ENCODE results near the gene SYNGR4.
"Not testable (repeated sequence)": the region's sequence is repeated elsewhere in the genome, so short reads cannot be mapped to it uniquely, and the experiment has no call there.

The SYNGR4 gene

GRCh38 chr19:48371771-48372170 lies 7.6 kb downstream of the SYNGR4 start:
- DNase-seq (ENCODE audit: low spot score), result not testable (repeated sequence)

- no peak for DNase-seq (ENCODE audit: low spot score)
Measured at GRCh38 chr19:48372904-48373303, 8.7 kb downstream of the SYNGR4 start.

DNA sequence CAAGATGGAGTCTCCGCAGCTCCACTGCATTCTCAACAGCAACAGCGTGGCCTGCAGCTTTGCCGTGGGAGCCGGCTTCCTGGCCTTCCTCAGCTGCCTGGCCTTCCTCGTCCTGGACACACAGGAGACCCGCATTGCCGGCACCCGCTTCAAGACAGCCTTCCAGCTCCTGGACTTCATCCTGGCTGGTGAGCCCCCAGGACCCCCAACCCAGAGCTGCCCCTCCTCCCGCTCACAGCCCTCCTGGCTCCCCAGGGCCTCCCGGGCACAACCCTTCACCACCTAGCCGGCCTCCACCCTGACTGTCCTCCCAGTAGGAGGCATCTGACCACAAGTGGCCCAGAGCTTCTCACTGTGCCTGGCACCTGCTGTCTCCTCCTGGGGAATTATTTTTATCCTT lies 9.4 kb downstream of the SYNGR4 start:
- DNase-seq (ENCODE audit: low spot score), result no peak

DNA sequence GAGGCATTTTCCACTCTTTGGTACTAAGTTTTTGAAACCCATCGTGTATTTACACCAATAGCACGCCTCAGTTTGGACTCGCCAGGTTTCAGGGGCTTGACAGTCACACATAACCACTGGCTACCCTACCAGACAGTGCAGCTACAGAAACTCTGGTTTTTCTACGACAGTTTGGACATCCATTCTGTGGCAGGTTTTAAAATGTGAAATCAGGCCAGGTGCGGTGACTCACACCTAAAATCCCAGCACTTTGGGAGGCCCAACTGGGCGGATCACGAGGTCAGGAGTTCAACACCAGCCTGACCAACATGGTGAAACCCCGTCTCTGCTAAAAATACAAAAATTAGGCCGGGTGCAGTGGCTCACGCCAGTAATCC lies 14.0 kb downstream of the SYNGR4 start:
- no peak for DNase-seq (ENCODE audit: low spot score)

GRCh38 chr19:48379058-48379457 lies 14.9 kb downstream of the SYNGR4 start:
- no peak for DNase-seq (ENCODE audit: low spot score)

DNA sequence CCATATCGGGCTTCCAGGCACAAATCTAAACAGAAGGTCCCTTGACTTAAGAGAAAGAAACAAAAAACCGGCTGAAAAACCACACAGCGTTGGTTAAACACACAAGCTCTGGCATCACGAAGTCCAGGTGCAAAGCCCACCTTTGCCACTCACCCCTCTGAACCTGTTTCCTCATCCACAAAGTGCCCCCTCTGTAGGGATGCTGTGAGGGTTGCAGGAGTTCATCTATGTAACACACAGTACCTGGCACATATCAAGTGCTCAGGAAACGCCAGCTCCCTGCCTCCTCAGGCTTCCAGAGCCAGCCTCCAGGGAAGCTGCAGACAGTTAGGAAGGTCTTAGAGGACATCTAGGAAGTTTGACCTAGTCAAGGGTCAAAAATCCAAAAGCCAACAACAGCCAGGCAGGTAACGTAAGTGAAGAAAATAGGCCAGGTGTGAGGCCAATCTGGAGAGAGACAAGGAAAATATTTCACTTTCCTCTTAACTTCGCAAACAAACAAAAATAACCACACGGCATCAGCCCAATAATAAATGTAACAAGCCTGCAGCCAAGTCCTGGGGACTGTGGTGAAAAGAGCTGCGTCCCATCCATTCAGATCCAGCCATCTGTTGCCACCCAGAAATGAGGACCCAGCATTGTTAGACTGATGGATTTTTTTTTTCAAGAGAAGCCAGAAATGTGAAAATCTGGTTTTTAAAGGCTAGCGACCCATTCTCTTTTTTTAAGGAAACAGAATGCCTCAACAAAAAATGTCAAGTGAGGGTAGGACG lies 17.2 kb downstream of the SYNGR4 start:
- no peak for DNase-seq (ENCODE audit: low spot score)

DNA sequence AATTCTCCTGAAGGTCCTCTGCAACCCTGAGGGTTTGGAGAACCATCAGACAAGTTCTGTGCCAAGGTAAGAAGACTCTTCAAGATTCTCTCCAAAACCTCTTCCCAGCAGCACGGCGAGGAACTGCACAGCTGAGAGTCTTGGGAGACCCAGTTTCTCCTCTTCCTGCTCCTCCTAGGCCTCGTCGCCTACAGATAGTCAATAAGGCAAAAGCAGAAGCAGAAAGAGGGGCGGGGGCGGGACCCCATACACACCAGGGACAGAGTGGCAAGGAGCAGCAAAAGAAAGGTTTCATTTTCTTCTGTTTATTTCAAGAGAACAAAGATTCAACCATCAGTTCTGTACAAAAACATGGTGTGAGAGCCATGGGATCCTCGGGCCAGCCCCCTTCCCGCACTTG lies 18.1 kb downstream of the SYNGR4 start:
- no peak for DNase-seq (ENCODE audit: low spot score)

DNA sequence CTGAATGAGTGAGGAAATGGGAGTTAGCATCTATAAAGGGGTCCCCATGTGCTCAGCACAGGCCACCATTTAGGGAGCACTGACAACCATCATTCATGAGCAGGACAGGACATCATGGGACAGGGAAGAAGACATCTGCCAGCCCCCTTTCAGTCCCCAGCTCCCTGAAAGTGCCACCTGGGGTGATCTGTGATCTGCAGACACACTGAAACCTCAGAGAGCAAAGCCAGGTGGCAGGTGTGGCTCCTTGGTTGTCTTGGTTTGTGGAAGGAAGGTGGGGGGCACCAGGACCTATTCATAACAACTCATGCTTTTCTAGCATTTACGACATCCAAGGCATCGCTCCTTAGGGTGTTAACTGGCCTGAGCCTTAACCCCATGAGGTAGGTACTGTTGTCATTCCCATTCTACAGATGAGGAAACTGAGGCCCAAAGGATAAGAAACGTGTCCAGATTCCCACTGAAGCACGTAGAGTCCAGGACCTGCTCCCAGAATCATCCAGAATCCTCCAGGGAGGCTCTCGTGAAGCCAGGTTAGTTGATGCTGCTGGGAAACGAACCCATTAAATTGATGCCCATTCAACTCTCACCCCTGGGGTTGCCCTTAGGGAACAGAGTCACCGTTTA lies 21.4 kb downstream of the SYNGR4 start:
- no peak for DNase-seq (ENCODE audit: low spot score)

- no peak for DNase-seq (ENCODE audit: low spot score)
Measured at GRCh38 chr19:48386981-48387380, 22.8 kb downstream of the SYNGR4 start.

DNA sequence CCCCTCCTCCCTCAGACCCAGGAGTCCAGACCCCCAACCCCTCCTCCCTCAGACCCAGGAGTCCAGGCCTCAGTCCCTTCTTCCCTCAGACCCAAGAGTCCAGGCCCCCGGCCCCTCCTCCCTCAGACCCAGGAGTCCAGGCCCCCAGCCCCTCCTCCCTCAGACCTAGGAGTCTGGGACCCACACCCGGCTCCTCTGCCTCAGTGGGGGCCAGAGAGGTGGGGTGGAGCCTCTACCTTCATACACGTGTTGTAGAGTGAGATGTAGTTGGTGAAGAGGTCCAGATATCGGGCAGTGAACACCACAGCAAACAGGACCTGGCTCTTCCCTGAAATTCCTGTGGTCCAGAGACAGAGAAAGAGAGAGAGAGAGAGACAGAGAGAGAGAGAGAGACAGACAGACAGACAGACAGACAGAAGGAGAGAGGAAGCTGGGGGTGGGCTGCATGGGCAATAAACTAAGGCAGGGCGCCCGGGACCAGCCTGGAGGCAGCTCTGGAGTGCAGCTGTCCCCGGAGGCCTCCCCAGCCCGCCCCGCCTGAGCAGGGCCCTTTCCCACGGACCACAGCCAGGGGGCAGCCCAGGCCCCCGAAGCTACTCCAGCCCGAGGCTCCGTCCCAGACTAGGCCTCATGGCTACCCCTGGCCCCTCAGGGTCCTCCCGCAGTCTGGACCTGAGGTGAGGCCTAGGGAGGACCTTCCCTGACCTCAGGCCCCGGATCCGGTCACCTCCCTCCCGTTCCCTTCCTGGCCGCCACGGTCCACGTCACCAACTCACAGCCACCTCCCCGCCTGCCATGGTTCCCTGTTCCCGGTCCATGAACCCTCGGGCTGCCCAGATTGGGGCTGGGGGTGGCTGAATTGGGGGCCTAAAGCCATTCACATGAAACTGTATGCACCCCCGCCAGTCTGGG lies 26.3 kb downstream of the SYNGR4 start:
- peak; percentile 81 for DNase-seq (ENCODE audit: low spot score)

DNA sequence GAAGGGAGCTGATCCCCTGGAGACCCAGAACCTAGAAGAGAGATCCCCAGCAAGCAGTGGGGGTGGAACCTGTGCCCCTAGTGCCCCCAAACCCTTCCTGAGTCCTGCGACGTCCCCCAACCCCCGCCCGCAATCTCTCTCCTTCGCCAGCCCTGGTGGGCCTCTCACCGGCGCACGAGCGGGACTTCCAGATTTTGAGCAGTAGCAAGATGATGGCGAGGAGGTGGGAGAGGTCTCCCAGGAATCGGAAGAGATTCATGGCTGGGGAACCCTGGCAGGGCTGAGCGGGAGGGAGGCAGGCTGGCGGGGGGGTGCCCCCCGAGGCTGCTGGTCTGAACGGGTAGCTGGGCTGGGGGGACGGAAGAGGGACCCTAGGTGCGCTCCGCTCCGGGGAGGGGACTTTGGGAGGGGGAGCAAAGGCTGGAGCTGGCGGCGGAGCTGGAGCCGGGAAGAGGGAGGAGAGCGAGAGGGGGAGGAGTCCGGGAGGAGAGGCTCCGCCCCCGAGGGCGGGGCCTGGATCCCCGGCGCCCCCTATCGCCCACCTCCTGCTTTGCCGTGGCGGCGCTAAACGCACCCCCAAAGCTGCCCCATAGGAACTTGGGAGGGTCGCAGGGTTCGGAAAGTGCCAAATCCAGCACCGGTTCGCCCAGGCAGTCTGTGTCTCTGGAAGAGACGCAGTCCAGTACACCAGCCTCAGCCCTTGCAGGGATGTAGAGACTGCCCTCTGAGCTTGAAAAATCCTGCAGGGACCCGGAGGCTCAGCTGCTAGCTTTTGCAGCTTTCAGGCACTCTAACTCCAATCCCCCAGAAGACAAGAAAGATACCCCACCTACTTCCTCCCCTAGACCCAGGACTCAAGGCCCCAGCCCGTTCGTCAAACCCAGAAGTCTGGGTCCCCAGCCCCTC lies 27.2 kb downstream of the SYNGR4 start, which contains the start of gene KDELR1:
Gene KDELR1, minus strand, starts transcription at position 452 of the 906 bp plus-strand sequence. Its CDS starts 193 bp downstream, at position 259.
- peak; percentile 94 for DNase-seq (ENCODE audit: low spot score)

GRCh38 chr19:48392006-48392344 lies 27.8 kb downstream of the SYNGR4 start:
- not testable (repeated sequence) for DNase-seq (ENCODE audit: low spot score)

GRCh38 chr19:48392860-48393558 lies 28.8 kb downstream of the SYNGR4 start:
- DNase-seq (ENCODE audit: low spot score), result no peak

GRCh38 chr19:48393559-48394330 lies 29.6 kb downstream of the SYNGR4 start, which contains the start of gene GRIN2D:
TSS of gene GRIN2D (plus strand) at chr19:48393668. CDS start at chr19:48398393, 4,725 bp downstream.
- peak; percentile 86 for DNase-seq (ENCODE audit: low spot score)

GRCh38 chr19:48394331-48395169 lies 30.4 kb downstream of the SYNGR4 start:
- no peak for DNase-seq (ENCODE audit: low spot score)

GRCh38 chr19:48395170-48395455 lies 30.9 kb downstream of the SYNGR4 start:
- no peak for DNase-seq (ENCODE audit: low spot score)

DNA sequence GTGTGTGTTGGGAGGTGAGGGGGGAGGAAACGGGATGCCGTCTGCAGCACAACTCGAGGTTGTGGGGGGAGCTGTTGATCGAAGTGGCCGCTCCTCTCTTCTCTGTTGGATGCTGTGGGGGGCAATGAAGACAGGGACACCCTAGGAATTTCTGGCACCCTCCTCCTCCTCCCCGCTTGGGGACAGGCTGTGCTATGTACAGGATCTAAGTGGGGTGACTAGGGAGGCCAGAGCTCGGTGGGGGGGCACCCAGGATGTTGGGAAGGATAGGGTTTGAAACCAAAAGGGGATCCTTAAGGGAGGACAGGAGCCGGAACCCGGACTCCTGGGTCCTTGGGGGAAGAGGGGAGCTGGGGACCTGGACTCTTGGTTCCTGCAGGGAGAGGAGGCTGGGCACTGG lies 31.3 kb downstream of the SYNGR4 start:
- no peak for DNase-seq (ENCODE audit: low spot score)

DNA sequence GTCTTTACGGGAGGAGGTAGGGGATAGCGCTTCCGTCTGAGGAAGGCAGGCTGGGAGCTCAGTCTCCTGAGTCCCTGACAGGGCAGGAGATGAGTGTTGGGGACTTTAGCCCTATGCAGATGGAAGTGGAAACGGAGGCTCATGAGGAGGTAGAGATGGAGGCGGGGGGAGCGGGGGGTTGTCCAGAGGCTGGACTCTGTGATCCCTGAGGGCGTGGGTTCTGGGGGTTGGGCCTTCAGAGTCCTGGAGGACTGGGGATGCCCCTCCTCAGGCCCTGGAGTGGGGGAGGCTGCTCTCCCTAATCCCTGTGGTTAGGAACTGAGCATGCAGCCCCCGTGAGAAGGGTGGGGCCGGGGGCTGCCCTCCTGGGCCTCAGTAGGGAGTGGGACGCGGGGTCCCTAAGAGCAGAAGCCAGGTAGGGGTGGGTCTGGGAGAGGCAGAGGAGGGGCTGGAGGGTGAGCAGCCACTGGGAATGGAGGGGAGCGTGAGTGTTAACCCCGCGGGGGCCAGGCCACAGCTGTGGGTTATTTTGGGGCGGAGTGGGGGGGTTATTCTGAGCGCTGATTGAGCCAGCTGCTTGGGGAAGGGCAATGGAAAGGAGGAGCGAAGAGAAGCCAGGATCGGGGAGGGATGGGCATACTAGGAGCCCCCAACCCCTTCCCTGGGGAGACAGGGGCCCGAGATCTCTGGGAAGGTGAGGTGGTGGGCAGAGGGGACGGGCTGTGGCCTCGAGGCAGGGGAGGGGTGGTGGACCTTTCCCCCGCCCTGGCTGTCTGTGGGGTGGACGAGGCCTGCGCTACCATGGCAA lies 32.1 kb downstream of the SYNGR4 start:
- no peak for DNase-seq (ENCODE audit: low spot score)

DNA sequence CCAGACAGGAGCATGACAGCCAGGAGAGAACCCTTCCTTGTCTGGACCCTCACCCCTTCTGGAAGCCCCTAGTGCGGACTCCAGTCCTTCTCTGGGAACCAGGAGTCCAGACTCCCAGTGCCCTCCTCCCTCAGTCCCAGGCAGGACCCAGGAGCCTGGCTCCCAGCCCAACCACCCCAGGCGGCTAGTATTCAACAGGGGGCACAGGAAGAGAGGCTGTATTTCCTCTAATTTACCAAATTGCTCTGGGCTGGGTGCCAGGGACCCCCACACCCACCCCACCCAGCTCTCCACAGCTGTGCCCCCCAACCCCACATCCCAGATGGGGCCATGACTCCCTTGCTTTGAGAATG lies 32.6 kb downstream of the SYNGR4 start:
- no peak for DNase-seq (ENCODE audit: low spot score)

Data from D341Med (cell line).